Globus pallidus (tissue), 1 donor: Measurements from ENCODE around the gene ACTR3.
A peak's percentile ranks its signal among the peaks of the same experiment; 100 is the strongest.

ENCODE experiments used
- DNase-seq: peaks from one replicate; pipeline ENCODE4 v3.0.0-alpha.2; 2015; ENCODE audit warnings: low spot score

Gene ACTR3

GRCh38 chr2:113876503-113877387 is 13.1 kb upstream of the ACTR3 start:
- DNase-seq = no peak

DNA sequence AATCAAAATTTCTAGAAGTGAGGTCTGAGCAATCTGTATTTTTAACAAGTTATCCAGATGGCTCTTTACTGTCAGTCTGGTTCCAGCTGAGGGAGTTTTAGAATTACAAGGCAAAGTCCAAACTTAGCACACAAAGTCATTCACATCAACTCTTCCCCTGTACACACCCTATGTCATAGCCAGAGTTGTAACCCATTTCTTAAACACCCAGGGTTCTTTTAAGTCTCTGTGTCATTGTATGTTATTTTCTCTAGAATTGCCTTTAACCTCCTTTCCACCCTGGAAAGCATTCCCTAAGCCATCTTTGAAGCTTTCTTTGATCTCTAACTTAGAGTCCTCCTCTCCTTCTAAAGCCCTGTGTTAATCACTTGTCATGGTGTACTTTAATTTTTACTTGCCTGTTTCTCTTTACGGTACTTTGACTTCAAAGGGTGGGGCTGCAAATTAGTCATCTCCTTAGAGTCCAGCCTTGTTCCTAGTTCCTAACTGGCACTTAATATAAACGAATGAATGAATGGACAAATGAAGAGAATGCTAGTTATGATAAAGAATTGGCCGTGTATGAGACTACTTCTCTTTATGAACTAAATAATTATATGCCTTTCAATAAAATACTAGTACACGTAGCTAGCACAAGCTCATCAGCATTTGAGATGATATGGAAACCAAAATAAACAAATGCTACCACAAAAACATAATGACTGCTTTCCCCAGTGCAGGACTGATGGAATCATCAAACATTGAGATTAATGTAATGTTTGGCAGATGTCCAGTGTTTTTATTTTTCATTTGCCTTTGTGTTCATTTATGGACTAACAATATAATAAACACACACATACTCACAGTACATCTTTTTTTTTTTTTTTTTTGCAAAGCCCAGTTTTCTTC is 11.9 kb upstream of the ACTR3 start:
- no peak for DNase-seq

DNA sequence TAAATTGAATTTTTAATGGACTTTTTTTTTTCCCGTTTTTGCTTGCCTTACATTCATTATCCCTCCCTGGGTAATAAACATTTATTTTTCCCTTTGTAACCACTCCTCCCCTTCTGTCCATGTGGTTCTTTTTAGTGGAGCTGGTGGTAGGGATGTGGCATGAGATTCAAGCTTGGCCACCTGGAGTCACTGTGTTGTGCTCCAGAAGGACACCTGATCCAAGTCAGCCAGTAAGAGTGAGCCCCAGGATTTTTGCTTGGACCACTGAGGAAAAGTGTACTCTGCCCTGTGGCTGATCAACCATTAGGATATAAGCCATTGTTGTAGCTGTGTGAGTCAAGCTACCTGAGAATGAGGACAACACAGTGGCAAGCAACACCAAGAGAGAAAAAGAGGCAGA is 11.1 kb upstream of the ACTR3 start:
- DNase-seq = no peak

GRCh38 chr2:113879457-113879856 is 10.4 kb upstream of the ACTR3 start:
- DNase-seq = no peak

DNA sequence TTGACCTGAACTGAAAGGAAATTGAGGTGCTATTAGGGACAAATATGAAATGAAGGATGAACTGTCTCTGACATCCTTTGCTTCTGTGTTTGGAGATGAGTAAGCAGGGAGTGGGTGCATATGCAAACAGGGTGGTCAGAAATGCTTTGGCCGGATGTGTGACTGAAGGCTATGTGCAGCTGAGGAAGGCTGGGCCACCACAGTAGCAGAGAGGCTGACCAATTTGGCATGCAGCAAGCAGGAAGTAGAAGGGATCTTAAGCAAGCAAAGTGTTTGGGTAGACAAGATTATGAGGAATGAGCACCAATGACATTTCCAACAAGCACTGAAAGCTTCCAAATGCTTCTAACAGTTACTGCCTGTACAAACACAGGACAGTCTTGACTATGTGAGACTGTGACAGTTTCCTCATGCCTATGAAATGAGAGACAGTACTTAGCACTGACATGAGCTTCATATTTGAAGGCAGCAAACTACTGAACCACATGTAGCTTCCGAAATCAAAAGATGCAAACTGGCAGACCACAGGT is 3.3 kb upstream of the ACTR3 start:
- DNase-seq = peak; percentile 39

DNA sequence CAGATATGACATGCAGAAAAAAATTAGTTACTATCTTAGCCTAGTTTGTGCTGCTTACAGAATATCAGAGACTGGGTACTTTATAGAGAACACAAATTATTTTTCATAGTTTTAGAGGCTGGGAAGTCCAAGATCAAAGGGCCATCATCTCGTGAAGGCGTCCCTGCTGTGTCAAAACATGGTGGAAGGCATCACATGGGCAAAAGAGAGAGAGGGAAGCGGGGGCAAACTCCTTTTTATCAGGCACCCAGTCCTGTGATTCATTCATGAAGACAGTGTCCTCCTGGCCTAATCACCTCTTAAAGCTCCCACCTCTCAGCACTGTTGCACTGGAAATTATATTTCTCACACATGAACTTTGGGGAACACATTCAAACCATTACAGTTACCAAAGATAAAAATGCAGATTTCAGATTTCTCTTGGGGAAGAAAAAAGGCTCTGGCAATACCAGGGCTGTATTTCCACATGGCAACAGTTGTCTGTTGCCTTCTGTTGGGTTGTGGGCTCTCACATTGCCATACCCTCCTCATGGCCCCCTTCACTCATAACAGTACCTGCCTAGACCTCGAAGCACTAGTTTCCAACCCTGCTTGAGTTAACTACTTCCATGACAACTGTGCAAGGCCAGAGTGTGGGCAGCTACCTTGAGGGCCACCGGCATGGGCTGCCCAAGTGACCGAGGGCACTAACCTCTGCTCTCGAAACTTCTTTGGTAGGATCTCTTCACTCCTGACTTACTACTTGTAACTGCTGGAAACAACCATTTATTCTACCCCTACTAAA is 2.7 kb upstream of the ACTR3 start:
- no peak for DNase-seq

DNA sequence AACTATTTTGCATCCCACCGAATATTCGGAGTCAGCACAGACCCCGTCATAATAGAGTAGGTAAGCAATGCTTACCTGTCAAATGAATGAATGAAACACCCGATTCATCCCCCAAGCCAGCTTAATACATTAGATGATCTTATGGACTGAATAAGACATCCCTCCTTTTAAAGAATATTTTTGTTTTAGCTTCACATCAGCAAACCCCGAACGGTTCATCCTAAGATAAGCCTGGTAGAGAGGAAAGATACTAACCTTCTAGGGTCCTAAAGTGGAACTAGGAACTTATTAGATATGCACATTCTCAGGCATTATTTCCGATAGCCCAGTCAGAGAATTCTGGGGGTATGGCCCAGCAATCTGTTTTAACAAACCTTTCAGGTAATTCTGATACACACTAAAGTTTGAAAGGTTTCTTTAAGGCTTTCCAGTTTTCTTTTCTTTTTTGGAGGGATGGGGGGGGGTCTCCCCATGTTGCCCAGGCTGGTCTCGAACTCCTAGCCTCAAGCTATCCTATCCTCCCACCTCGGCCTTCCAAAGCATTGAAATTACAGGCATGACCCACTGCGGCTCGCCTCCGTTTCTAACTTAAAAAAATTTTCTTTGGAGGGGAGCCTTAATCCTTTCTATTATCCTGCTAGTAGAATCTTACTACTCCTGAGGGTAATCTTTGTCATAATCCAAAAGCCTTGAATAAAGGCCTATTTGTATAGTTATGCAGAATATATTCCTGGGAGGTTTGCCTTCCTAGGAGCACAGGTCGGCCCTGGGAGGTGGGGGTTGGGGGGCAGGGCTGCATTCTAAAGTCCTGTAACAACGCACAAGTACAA is 1.0 kb upstream of the ACTR3 start:
- DNase-seq = no peak

- DNase-seq = peak; percentile 72
Measured at GRCh38 chr2:113890253-113891235, 655 bp downstream of the ACTR3 start.

DNA sequence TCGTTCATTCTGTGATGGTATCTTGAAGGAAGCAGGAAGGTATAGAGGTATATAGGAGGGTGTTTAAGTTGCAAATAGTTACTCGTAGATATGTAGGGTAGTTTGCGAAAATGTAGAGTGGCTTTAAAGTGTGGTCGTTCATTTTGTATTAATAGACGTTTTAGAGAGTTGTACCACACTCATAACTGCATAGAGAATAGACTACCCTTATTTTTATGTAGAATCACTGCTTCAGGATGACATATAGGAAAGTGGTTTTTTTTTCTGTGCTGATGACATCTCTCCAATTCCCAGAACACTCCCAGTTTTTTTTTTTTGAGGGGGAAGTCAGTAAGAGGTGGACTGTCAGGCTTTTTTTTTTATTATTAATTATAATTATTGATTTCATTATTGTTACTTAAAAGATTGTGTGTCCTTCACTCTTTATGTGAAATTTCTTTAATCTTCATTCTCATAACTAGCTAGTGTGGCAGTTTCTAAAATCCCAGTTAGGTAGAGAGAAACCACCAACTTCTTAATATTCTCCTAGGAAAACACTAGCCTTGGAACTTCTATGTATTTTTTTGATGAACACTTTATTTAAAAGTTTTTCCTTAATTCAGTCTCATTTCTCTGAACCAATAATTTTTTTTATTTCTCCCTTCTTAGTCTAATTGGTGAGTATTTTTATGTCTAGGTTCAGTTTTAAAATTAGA is 1.5 kb downstream of the ACTR3 start:
- no peak for DNase-seq

GRCh38 chr2:113892004-113892710 is 2.3 kb downstream of the ACTR3 start:
- DNase-seq = no peak

- no peak for DNase-seq
Measured at GRCh38 chr2:113894156-113894743, 4.4 kb downstream of the ACTR3 start.

GRCh38 chr2:113895301-113895700 is 5.4 kb downstream of the ACTR3 start:
- DNase-seq = no peak

DNA sequence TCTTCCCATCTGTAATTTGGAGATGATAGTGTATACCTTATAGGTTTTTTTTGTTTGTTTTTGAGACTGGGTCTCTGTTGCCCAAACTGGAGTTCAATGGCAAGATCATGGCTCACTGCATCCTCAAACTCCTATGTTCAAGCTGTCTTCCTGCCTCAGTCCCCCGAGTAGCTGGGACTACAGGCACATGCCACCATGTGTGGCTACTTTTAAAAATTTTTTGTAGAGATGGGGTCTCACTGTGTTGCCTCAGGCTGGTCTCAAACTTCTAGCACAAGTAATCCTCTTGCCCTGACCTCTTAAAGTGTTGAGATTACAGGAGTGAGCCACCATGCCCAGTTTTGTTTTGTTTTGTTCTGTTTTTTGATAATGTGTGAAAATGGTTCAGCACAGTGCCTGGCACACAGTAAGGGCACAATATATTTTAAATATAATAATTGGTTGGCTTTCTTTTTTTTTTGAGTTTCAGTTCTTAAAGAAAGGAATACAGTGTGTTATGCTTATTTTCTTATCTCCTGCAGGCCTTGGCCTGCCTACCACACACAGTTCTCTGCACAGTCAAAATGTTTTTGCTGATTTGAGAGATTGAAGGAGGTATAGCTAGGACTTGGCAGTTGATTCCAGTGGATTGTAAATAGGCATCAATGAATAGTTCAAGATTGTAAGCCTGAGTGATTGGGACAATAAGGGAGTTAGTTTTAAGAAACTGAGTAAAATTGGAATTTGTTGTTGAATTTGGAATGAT is 6.1 kb downstream of the ACTR3 start:
- DNase-seq = no peak

- DNase-seq = no peak
Measured at GRCh38 chr2:113896791-113897190, 6.9 kb downstream of the ACTR3 start.

DNA sequence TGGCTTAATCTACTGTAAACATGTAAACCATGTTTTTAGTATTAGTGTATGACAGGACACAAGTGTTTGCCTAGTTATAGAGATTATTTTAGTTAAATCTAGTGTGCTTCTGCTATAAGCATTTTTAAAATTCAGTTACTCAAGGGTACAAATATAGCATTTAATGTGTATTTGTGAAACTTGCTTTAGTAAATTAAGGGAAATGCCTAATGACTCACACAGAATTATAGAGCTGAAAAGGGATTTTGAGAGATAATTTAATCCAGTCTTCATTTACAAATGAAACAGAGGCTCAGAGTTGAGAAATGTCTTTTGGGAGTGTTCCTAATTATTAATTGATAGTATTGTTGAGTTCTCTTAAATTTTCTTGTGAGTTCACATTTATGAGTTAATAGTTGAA is 8.2 kb downstream of the ACTR3 start:
- DNase-seq = no peak

- no peak for DNase-seq
Measured at GRCh38 chr2:113899166-113899565, 9.3 kb downstream of the ACTR3 start.

GRCh38 chr2:113901943-113902342 is 12.1 kb downstream of the ACTR3 start:
- DNase-seq = no peak
